Activated naive CD4-positive, alpha-beta T cell treated with anti-CD3 and anti-CD28 coated beads, Interleukin-2, amount 10 ng/mL, durations not matched to agents 7 days and 5 days (primary cell): ENCODE measurements around the gene CARD8.

ENCODE experiments used
- CTCF ChIA-PET: fragments of 350-600 bp; sonication (Branson Sonifier 250); formaldehyde crosslinking; loops from one replicate; lab custom pipeline; 2021; ENCODE audit warnings: antibody characterized with exemption; lab: Charles Lee
- DNase-seq: peaks from one replicate; pipeline ENCODE4 v3.0.0-alpha.2; 2020
- H3K27ac Mint-ChIP-seq: one replicate; pipeline ENCODE4 v1.8.0; 2021; ENCODE audit warnings: mild to moderate bottlenecking, moderate library complexity, mixed read lengths
- H3K27me3 Mint-ChIP-seq: one replicate; pipeline ENCODE4 v1.8.0; 2021; ENCODE audit warnings: mild to moderate bottlenecking, mixed read lengths
- H3K36me3 Mint-ChIP-seq: one replicate; pipeline ENCODE4 v1.8.0; 2021; ENCODE audit warnings: mixed read lengths
- H3K4me1 Mint-ChIP-seq: one replicate; pipeline ENCODE4 v1.8.0; 2021; ENCODE audit warnings: mixed read lengths
- H3K4me3 Mint-ChIP-seq: one replicate; pipeline ENCODE4 v1.8.0; 2021; ENCODE audit warnings: mild to moderate bottlenecking, moderate library complexity, mixed read lengths
- H3K9me3 Mint-ChIP-seq: one replicate; pipeline ENCODE4 v1.8.0; 2021; ENCODE audit warnings: mixed read lengths

The CARD8 gene

DNA sequence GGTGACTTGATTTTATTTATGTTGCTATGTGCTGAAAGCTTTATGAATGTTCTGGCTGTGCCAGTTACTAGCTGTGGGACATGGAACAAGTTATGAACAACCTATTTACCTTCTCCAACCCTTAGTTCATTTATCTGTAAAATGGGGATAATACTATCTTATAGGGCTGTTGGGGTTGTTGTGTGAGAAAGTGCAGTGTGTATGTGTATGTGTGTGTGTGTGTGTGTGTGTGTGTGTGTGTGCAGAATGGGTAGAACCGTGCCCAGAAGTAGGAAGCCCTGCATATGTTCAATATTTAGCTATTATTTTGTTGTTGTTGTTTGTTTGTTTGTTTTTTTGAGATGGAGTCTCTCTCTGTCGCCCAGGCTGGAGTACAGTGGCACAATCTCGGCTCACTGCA, 64.8 kb downstream of the CARD8 start:
- no peak overlapping the region for H3K4me3 Mint-ChIP-seq
- H3K36me3 Mint-ChIP-seq = peaks cover 20% of the 10 kb centered on the region
- H3K27me3 Mint-ChIP-seq = peaks cover 16% of the 10 kb centered on the region
- no peaks in the 10 kb centered on the region for H3K9me3 Mint-ChIP-seq
- H3K4me1 Mint-ChIP-seq = peaks cover 11% of the 10 kb centered on the region
- CTCF ChIA-PET = interaction anchor here (0.6 to 1.2 kb wide), 4 partner anchors 10 to 64 kb away, joined by 3 to 6 read pairs (median 3); no protein-coding TSS in a partner anchor
- no peak for DNase-seq
- peak overlapping the region; percentile 31 for H3K27ac Mint-ChIP-seq

- Mint-ChIP-seq H3K27ac (no peak overlapping the region), H3K4me3 (no peak overlapping the region), H3K36me3 (peaks cover 19% of the 10 kb centered on the region), H3K9me3 (no peaks in the 10 kb centered on the region), H3K27me3 (peaks cover 11% of the 10 kb centered on the region), H3K4me1 (peaks cover 11% of the 10 kb centered on the region)
- CTCF ChIA-PET = interaction anchor here (0.6 to 1.2 kb wide), 4 partner anchors 11 to 65 kb away, joined by 3 to 6 read pairs (median 3); no protein-coding TSS in a partner anchor
- DNase-seq = peak; percentile 64
Observed at GRCh38 chr19:48190288-48190884, 65.3 kb downstream of the CARD8 start.

- H3K4me3 Mint-ChIP-seq = no peak overlapping the region
- H3K27ac Mint-ChIP-seq = no peak overlapping the region
- CTCF ChIA-PET = no interaction called here
Observed at GRCh38 chr19:48186541-48186991, 69.1 kb downstream of the CARD8 start.

DNA sequence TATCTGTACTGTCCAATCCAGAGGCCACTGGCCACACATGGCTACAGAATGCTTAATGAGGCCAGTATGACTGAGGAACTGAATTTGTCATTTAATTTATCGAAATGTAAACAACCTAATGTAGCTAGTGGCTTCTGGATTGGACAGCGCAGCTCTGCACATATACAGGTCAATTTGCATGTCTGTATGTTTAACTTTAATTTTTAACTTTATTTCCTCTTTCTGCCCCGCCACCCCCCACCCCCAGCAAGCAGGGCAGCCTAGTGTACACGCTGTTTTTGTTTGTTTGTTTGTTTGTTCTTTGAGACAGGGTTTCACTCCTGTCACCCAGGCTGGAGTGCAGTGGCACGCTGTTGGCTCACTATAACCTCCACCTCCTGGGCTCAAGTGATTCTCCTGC, 69.7 kb downstream of the CARD8 start:
- Mint-ChIP-seq H3K36me3 (peaks cover 26% of the 10 kb centered on the region), H3K27ac (no peak overlapping the region), H3K4me1 (peaks cover 6% of the 10 kb centered on the region), H3K4me3 (no peak overlapping the region), H3K27me3 (no peaks in the 10 kb centered on the region), H3K9me3 (peaks cover 8% of the 10 kb centered on the region)
- CTCF ChIA-PET = interaction anchor here (2.2 kb wide), 1 partner anchor 9 kb away, joined by 5 read pairs; no protein-coding TSS in a partner anchor
- no peak for DNase-seq

More at GRCh38 chr19:48186541-48186991, 69.1 kb downstream of the CARD8 start:
- H3K4me1 Mint-ChIP-seq = peaks cover 6% of the 10 kb centered on the region
- peaks cover 22% of the 10 kb centered on the region for H3K36me3 Mint-ChIP-seq
- peaks cover 3% of the 10 kb centered on the region for H3K9me3 Mint-ChIP-seq
- H3K27me3 Mint-ChIP-seq = no peaks in the 10 kb centered on the region
- no peak for DNase-seq

- no peak overlapping the region for H3K27ac Mint-ChIP-seq
- DNase-seq = no peak
- peaks cover 23% of the 10 kb centered on the region for H3K36me3 Mint-ChIP-seq
- no peaks in the 10 kb centered on the region for H3K27me3 Mint-ChIP-seq
- H3K4me1 Mint-ChIP-seq = no peaks in the 10 kb centered on the region
- H3K9me3 Mint-ChIP-seq = peaks cover 10% of the 10 kb centered on the region
- CTCF ChIA-PET = no interaction called here
- H3K4me3 Mint-ChIP-seq = no peak overlapping the region
Observed at GRCh38 chr19:48183356-48183755, 72.4 kb downstream of the CARD8 start.

DNA sequence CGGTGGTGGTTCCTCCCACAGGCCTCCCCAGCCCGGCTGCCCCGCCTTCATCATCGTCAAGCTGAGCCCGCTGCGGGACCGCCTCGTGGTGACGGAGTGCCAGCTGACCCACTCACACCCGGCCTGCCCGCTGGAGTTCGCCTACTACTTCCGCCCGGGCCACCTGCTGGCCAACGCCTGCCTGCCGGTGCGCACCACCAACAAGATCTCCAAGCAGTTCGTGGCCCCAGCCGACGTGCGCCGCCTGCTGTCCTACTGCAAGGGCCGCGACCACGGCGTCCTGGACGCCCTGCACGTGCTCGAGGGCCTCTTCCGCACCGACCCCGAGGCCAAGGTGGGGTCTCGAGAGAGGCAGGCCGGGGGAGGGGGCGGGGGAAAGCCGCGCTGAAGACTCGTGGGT, 73.3 kb downstream of the CARD8 start:
- CTCF ChIA-PET = no interaction called here
- Mint-ChIP-seq H3K36me3 (peaks cover 23% of the 10 kb centered on the region), H3K27me3 (no peaks in the 10 kb centered on the region), H3K4me3 (no peak overlapping the region), H3K27ac (no peak overlapping the region), H3K9me3 (peaks cover 10% of the 10 kb centered on the region), H3K4me1 (no peaks in the 10 kb centered on the region)
- DNase-seq = no peak

- H3K4me1 Mint-ChIP-seq = no peaks in the 10 kb centered on the region
- H3K9me3 Mint-ChIP-seq = peaks cover 10% of the 10 kb centered on the region
- H3K36me3 Mint-ChIP-seq = peaks cover 28% of the 10 kb centered on the region
- no peaks in the 10 kb centered on the region for H3K27me3 Mint-ChIP-seq
- no peak overlapping the region for H3K4me3 Mint-ChIP-seq
- no peak for DNase-seq
- CTCF ChIA-PET = no interaction called here
- no peak overlapping the region for H3K27ac Mint-ChIP-seq
Observed at GRCh38 chr19:48181505-48181904, 74.2 kb downstream of the CARD8 start.

- peaks cover 28% of the 10 kb centered on the region for H3K4me1 Mint-ChIP-seq
- no peak for DNase-seq
- no peak overlapping the region for H3K27ac Mint-ChIP-seq
- no peak overlapping the region for H3K4me3 Mint-ChIP-seq
- peaks cover 39% of the 10 kb centered on the region for H3K36me3 Mint-ChIP-seq
- peaks cover 4% of the 10 kb centered on the region for H3K9me3 Mint-ChIP-seq
- CTCF ChIA-PET = no interaction called here
- H3K27me3 Mint-ChIP-seq = no peaks in the 10 kb centered on the region
Observed at GRCh38 chr19:48176226-48176625, 79.5 kb downstream of the CARD8 start.

- Mint-ChIP-seq H3K9me3 (no peaks in the 10 kb centered on the region), H3K36me3 (peaks cover 40% of the 10 kb centered on the region), H3K4me3 (no peak overlapping the region), H3K27ac (no peak overlapping the region), H3K27me3 (no peaks in the 10 kb centered on the region), H3K4me1 (peaks cover 33% of the 10 kb centered on the region)
- no peak for DNase-seq
- CTCF ChIA-PET = no interaction called here
Observed at GRCh38 chr19:48175578-48175977, 80.1 kb downstream of the CARD8 start.

DNA sequence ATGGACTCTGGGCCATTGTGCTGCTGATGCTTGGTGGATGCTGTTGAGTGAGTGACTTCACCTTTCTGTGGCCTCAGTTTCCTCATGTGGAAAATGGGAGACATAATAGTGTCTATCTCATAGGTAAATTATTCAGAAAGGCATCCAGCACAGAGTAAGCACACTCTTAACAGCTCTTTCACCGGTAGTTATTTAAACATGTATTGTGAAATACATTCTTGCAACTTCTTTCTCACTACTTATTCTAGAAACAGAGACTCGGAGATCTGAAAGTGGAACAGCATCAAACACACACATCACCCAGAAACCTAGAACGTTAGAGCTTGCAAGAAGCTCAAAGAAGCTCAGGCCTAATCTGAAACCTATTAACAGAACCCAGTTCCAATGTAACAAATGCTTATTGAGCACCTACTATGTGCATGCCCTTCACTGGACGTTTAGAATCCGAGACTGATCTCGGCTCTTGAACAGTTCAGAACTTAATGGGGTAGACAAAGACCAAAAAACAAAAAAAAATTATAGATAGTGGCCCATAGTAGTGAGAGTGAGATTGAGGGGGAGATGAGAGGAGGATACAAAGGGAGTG, 81.2 kb downstream of the CARD8 start:
- Mint-ChIP-seq H3K27me3 (no peaks in the 10 kb centered on the region), H3K36me3 (peaks cover 37% of the 10 kb centered on the region), H3K27ac (no peak overlapping the region), H3K4me3 (no peak overlapping the region), H3K4me1 (peaks cover 37% of the 10 kb centered on the region), H3K9me3 (no peaks in the 10 kb centered on the region)
- DNase-seq = no peak
- CTCF ChIA-PET = no interaction called here

DNA sequence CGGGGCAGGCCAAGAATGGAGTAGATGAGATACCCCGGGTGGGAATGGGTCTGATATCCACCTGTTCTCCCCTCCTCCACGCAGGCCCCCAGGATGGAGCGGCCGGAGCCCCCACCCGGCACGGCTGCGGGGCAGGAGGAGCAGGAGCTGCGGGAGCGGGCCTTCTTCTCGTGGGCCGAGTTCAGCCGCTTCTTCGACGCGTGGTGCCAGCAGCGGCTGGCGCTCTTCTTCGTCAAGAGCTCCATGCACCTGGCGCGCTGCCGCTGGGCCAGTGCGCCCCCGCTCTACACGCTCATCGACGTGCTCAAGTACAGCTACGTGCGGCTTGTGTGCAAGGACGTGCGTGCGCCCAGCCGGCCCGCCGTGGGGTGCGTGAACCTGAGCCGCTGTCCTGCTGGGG, 84.0 kb downstream of the CARD8 start:
- no peaks in the 10 kb centered on the region for H3K27me3 Mint-ChIP-seq
- no peak for DNase-seq
- CTCF ChIA-PET = no interaction called here
- H3K27ac Mint-ChIP-seq = no peak overlapping the region
- peaks cover 31% of the 10 kb centered on the region for H3K36me3 Mint-ChIP-seq
- H3K4me3 Mint-ChIP-seq = peak overlapping the region; percentile 100
- peaks cover 54% of the 10 kb centered on the region for H3K4me1 Mint-ChIP-seq
- no peaks in the 10 kb centered on the region for H3K9me3 Mint-ChIP-seq

- DNase-seq = no peak
- no peaks in the 10 kb centered on the region for H3K27me3 Mint-ChIP-seq
- no peaks in the 10 kb centered on the region for H3K9me3 Mint-ChIP-seq
- CTCF ChIA-PET = no interaction called here
- H3K4me3 Mint-ChIP-seq = peak overlapping the region; percentile 100
- H3K27ac Mint-ChIP-seq = peak overlapping the region; percentile 99
- H3K4me1 Mint-ChIP-seq = peaks cover 56% of the 10 kb centered on the region
- H3K36me3 Mint-ChIP-seq = peaks cover 31% of the 10 kb centered on the region
Observed at GRCh38 chr19:48170817-48171347, 84.8 kb downstream of the CARD8 start.

DNA sequence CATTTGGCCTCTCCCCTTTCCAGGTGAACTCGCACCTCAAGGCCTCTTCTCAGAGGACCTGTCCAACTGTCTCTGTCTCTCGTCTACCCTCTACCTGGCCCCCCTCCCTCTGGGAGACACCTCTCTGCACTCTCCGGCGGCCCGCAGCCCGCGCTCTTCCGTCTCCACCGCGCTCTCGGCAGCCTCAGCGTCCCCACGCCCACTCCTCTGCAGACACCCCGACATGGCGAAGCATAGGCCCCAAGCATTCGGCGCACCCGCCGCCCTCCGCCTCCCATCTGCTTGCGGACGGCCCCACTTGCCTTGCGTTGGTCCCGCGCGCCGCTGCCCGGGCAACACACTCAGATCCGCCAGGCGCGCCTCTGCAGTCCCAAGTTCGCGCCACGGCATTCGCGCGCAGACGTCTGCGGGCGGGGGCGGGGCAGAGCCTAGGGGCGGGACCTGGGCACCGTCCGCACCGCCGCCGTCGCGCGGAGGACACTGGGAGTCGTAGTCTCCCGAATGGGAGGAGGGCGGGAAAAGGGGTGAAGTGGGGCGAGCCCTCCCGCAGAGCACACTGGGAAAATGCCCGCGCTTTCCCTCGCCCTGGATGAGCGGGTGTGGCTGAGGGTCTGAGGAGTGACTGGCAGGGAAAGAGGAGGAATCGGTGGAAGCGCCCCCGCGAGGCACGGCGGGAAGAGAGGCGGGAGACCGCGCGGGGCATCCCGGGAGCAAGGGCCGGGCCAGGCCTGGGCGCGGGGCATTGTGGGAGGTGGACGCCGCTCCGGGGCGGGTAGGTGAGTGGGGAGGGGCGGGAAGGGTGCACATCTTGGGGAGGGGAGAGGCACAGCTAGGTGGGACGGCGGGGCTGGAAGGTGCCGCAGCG, 85.5 kb downstream of the CARD8 start, which contains the start of the genes LIG1 and ZSWIM9:
LIG1 (minus strand) TSS at position 406 of the 865 bp plus-strand sequence. CDS start 4,778 bp downstream, outside the sequence.
ZSWIM9 (plus strand) TSS at position 742 of the 865 bp plus-strand sequence. CDS start 1,123 bp downstream, outside the sequence.
- Mint-ChIP-seq H3K9me3 (no peaks in the 10 kb centered on the region), H3K4me1 (peaks cover 51% of the 10 kb centered on the region), H3K36me3 (peaks cover 28% of the 10 kb centered on the region), H3K27me3 (no peaks in the 10 kb centered on the region), H3K4me3 (peak within 1 kb of the TSS; percentile 100), H3K27ac (peak within 1 kb of the TSS; percentile 99)
- CTCF ChIA-PET = interaction anchor here (1.0 kb wide), 1 partner anchor 25 kb away, joined by 3 read pairs; no protein-coding TSS in a partner anchor
- peak; percentile 94 for DNase-seq

DNA sequence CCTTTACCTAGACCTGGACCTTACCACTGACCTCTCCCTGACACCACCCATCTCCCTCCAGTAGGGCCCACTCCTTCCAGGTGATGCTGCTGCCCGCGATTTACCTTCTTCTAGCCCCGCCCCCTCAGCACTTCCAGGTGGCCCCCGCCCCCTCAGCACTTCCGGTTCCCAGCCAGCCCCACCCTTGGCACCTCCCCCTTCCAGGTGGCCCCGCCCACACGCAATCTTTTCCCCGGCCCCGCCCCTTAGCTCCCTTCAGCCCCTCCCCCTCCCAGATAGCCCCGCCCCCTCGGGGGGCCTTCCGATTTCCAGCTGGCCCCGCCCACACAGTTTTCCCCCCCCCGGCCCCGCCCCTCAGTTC, 86.2 kb downstream of the CARD8 start:
- peak; percentile 93 for DNase-seq
- Mint-ChIP-seq H3K27ac (peak overlapping the region; percentile 99), H3K27me3 (no peaks in the 10 kb centered on the region), H3K36me3 (peaks cover 26% of the 10 kb centered on the region), H3K9me3 (no peaks in the 10 kb centered on the region), H3K4me1 (peaks cover 45% of the 10 kb centered on the region), H3K4me3 (peak overlapping the region; percentile 100)
- CTCF ChIA-PET = interaction anchor here (1.0 kb wide), 1 partner anchor 25 kb away, joined by 3 read pairs; no protein-coding TSS in a partner anchor
